DOHH2 (cell line): ENCODE results near the gene FOXN3.

Experiments used
- EZH2phosphoT487 ChIP-seq: fragments of 200-600 bp; sonication (generic); IDR thresholded peaks from 2 replicates; pipeline ENCODE4 v1.6.1; 2017; ENCODE audit warnings: borderline replicate concordance, mild to moderate bottlenecking, antibody characterized with exemption, low read length, moderate library complexity, mixed read lengths
- TF ChIP-seq, protein P1 (sequence below): fragments of 200-600 bp; sonication (generic); IDR thresholded peaks from one replicate; pipeline ENCODE4 v1.5.1; 2014; ENCODE audit warnings: antibody characterized with exemption, mild to moderate bottlenecking, low read depth, low read length; ENCODE audit not compliant: poor library complexity, severe bottlenecking

DNA sequence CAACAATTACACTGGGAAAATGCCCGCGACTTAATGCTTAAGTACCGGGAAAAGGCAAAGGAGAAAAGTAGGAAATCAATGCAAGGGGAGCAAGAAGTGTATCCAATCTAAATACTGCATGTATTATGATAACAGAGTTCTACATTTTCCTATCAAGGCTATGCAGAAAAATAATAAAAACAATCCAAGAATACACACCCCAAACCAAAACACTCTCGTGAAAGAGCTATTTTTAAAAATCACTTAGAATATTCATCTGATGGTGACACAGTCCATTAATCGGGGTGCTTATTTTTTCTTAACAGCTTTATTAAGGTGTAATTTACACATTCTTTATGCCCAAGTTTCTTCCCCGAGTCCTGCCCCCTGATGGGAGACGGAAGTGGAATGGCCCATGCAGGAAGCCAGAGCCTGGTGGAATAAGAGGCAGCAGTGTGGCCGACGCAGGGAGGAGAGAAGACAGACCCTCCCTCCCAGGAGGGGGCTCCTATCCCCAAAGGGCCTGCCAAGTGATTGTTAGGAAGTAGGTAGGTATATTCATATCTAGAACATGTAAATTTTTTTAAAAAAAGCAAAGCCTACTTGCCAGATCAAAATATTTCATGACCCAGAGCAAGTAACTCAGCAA lies 174.3 kb downstream of the FOXN3 start:
- TF ChIP-seq, protein P1, sequence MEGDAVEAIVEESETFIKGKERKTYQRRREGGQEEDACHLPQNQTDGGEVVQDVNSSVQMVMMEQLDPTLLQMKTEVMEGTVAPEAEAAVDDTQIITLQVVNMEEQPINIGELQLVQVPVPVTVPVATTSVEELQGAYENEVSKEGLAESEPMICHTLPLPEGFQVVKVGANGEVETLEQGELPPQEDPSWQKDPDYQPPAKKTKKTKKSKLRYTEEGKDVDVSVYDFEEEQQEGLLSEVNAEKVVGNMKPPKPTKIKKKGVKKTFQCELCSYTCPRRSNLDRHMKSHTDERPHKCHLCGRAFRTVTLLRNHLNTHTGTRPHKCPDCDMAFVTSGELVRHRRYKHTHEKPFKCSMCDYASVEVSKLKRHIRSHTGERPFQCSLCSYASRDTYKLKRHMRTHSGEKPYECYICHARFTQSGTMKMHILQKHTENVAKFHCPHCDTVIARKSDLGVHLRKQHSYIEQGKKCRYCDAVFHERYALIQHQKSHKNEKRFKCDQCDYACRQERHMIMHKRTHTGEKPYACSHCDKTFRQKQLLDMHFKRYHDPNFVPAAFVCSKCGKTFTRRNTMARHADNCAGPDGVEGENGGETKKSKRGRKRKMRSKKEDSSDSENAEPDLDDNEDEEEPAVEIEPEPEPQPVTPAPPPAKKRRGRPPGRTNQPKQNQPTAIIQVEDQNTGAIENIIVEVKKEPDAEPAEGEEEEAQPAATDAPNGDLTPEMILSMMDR, result no peak
- no peak for TF ChIP-seq EZH2phosphoT487
